Fibroblast of villous mesenchyme (primary cell): ENCODE results near the gene MYH7. TPM values are rescaled to one million over a fixed set of nuclear protein-coding genes. Genes with fewer than 3 reads are reported as not detected.
"Not testable (repeated sequence)": the region's sequence is repeated elsewhere in the genome, so short reads cannot be mapped to it uniquely, and the experiment has no call there.

Source experiments
- DNase-seq: peaks from one replicate; pipeline ENCODE4 v3.0.0-alpha.2; 2010; ENCODE audit warnings: low read depth
- H3K4me3 ChIP-seq: 2 replicates; pipeline ENCODE4 v1.5.1; 2011; ENCODE audit warnings: low read depth, mild to moderate bottlenecking, low read length
- CTCF ChIP-seq: IDR thresholded peaks from 2 replicates; pipeline ENCODE4 v1.5.1; 2012; ENCODE audit warnings: low read depth, mild to moderate bottlenecking, low read length; ENCODE audit not compliant: insufficient read depth
- total RNA-seq: library from RNA; depleted of rRNA; stranded (reverse); fragments of >200 nt; gene quantifications from 2 replicates; pipeline ENCODE4 v1.2.3, GENCODE V29; 2012

MYH7 gene
- total RNA-seq, 1 donor, result not detected

- no peak overlapping the region for H3K4me3 ChIP-seq
- no peak for TF ChIP-seq CTCF
- DNase-seq, result no peak
These were observed 32.9 kb downstream of the MYH7 start for GRCh38 chr14:23402296-23403138.

GRCh38 chr14:23401291-23401690 is 34.2 kb downstream of the MYH7 start:
- TF ChIP-seq CTCF, result no peak
- no peak overlapping the region for H3K4me3 ChIP-seq
- no peak for DNase-seq

- H3K4me3 ChIP-seq, DNase-seq: not testable (repeated sequence)
These were observed 34.8 kb downstream of the MYH7 start for GRCh38 chr14:23400496-23401149.

- no peak overlapping the region for H3K4me3 ChIP-seq
- no peak for TF ChIP-seq CTCF
- DNase-seq, result peak; percentile 10
These were observed 35.9 kb downstream of the MYH7 start for GRCh38 chr14:23399591-23399990.

- no peak for DNase-seq
- no peak overlapping the region for H3K4me3 ChIP-seq
- no peak for TF ChIP-seq CTCF
These were observed 36.3 kb downstream of the MYH7 start for GRCh38 chr14:23399136-23399535.

- TF ChIP-seq CTCF, result no peak
- DNase-seq, result no peak
- H3K4me3 ChIP-seq, result no peak overlapping the region
These were observed 37.1 kb downstream of the MYH7 start for GRCh38 chr14:23398348-23398747.

- DNase-seq, result no peak
- no peak for TF ChIP-seq CTCF
- H3K4me3 ChIP-seq, result no peak overlapping the region
These were observed 38.6 kb downstream of the MYH7 start for GRCh38 chr14:23396781-23397407.
